OCI-LY3 (cell line): Measurements from ENCODE around the gene TRERF1.

ENCODE experiments used
- EZH2phosphoT487 ChIP-seq: fragments of 200-600 bp; shearing (Covaris generic); IDR thresholded peaks from 2 replicates; pipeline ENCODE4 v1.6.1; 2018; ENCODE audit warnings: antibody characterized with exemption, mixed run types, low read depth
- TF ChIP-seq, protein P1 (sequence below): fragments of 200-600, 300-600 bp; sonication (generic); IDR thresholded peaks from 2 replicates; pipeline ENCODE4 v1.5.1; 2014; ENCODE audit warnings: antibody characterized with exemption, low read length, low read depth

DNA sequence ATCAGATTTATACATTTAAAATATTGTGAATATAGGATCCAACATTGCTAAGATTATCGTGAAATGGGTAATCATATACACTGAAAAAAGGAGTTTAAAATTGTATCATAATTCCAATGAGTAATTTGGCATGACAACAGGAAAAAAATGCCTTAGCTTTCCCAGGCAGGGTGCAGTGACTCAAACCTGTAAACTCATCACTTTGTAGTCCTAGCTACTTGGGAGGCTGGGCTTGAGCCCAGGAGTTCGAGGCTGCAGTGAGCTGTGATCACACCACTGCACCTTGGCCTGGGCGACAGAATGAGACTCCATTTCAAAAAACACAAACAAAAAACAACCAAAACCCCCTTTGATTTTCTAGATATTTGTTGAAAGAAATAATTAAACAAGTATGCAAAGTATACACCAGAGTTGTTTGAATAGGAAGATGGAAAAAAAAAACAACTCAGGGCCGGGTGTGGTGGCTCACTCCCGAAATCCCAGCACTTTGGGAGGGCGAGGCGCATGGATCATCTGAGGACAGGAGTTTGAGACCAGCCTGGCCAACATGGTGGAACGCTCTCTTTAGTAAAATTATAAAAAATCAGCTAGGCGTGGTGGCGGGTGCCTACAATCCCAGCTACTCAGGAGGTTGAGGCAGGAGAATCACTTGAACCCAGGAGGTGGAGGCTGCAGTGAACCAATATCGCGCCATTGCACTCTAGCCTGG, 98.7 kb downstream of the TRERF1 start:
- TF ChIP-seq, protein P1, sequence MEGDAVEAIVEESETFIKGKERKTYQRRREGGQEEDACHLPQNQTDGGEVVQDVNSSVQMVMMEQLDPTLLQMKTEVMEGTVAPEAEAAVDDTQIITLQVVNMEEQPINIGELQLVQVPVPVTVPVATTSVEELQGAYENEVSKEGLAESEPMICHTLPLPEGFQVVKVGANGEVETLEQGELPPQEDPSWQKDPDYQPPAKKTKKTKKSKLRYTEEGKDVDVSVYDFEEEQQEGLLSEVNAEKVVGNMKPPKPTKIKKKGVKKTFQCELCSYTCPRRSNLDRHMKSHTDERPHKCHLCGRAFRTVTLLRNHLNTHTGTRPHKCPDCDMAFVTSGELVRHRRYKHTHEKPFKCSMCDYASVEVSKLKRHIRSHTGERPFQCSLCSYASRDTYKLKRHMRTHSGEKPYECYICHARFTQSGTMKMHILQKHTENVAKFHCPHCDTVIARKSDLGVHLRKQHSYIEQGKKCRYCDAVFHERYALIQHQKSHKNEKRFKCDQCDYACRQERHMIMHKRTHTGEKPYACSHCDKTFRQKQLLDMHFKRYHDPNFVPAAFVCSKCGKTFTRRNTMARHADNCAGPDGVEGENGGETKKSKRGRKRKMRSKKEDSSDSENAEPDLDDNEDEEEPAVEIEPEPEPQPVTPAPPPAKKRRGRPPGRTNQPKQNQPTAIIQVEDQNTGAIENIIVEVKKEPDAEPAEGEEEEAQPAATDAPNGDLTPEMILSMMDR = no peak
- no peak for TF ChIP-seq EZH2phosphoT487
